CD1c-positive myeloid dendritic cell (primary cell): ENCODE measurements around the gene NGFR.

ENCODE experiments used
- DNase-seq: peaks from one replicate; pipeline ENCODE4 v3.0.0-alpha.2; 2016; ENCODE audit errors: extremely low spot score

NGFR gene

DNA sequence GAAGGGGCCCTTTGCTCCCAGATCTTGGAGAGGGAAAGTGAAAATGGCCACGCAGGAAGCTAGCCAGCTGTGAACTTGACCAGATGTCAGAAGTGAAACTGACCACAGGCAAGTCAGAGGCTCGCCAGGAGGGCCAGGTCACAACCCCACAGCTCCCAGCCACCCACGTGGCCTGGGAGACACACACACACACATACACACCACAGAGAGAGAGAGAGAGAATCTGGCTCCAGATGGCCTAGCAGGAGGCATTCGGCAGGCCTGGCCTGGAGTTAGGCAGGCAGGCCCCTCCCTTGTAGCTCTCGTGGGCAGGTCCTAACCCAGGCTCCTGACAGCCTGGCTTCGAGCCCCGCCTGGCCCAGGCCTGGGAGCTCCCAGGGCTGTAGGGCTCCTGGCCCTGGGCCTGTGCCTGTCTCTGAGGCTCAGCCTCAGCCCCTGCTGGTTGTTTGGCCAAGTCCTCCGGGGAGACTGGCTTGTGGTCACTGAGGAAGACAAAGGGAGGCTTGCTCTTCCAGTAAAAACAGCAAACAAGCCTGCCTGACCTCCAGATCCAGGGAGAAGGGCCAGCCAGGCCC is 20.2 kb downstream of the NGFR start:
- peak; percentile 79 for DNase-seq

DNA sequence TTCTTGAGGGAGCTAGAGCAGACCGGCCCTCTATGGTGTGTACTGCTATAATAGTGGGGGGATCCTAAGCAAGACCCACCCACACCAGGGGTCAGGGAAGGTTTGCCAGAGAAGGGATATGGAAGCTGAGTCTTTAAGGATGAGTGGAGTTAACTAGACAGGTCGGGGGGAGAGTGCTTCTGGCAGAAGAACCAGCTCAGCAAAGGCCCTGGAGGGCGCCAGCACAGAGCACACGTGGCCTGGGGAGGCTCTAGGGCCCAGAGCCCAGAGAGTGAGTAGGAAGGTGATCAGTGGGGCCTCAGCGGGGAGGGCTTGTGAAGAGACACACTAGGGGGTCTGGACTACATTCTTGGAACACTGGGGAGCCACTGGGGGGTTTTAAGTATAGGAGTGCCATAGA is 21.1 kb downstream of the NGFR start:
- no peak for DNase-seq

DNA sequence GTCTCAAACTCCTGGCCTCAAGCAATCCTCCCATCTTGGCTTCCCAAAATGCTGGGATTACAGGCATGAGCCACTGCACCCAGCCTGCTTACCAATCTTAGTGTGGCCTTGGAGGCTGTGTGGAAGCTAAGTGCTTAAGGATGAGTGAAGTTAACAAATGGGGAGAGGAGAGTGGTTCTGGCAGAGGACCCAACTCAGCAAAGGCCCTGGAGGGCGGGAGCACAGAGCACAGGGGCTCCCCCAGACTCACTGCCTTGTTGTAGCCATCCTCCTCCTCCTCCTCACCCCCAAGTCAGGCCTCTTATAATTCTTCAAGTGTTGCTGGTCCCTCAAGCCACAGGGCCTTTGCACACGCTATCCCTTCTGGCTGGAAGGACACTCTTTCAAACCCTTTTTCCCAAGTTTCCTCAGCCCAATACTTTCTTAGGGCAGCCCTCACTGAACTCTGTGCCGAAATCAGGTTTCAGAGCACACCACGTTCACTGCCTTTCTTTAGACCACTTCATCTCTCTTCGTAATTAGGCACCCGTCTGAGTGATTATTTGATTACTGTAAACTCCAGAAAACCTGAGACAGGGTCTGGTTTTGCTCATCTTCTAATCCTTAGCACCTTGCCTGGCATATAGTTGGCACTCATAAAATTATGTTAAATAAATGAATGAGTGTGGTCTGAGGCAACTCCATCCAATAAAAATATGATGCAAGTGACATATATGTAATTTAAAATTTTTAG is 23.4 kb downstream of the NGFR start:
- DNase-seq = no peak

DNA sequence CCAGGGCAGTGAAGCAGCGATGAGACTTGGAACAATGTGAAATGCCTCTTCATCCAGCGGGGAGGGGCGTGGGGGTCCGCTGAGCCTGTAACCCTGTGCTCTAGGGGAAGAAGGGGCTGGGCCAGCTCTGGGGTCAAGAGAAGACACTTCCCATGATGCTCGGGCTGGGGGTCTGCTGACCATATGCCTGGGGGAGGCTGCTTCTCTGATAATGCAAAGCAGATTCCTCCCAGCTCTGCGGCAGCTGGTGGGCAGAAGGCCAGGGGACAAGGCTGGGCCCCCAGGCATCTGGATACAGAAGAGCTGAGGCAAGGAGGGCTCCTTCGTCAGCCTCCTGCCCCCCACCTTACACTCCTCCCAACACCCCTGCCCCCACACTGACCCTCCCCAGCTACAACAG is 24.7 kb downstream of the NGFR start:
- no peak for DNase-seq

DNA sequence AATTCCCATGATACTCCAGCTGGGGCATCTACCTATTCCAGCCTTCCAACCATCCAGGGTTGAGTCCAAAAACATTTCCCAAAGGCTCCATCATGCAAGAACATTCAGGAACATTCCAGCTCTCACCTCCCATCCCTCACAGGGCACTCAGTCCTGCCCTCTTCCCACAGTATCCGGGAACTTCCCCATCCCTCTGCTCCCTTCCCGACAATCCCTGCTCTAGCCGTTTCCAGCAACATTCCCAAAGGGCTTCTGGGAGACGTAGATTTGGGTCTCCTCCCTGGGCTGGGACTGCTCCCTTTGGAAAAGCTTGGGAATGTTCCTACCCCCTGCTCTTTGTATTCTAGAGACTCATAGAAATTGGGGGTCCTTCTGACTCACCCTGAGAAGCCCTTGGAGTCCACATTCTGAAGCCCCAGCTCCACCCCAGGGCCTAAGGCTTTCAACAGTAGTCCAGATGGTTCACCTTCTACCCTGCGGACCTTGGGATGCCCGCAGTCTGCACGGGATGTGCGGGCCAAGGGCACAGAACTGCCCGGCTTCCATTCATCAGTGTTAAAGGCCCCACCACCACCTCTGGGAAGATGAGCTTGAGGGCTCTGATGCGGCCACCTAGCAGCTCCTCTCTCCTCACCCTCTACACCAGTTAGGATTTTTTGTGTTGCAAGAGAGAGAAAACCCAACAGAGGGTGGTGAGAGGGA is 25.4 kb downstream of the NGFR start:
- no peak for DNase-seq

DNA sequence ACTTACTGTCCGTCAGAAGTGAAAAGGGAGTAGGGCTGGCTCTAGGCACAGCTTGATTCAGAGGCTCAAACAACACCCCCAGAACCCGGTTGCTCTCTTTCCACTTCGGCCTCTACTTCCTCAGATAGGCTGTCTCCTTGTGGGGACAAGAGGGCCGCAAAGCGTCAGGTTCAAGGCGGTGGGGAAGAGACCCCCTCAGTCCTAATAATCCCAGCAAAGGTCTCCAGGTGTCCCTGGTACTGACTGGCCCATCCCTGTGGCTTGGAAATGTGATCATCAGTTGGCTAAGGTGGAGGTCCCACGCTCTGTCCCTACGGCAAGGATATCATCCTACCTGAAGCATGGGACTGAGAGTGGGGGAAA is 26.0 kb downstream of the NGFR start:
- DNase-seq = no peak

DNA sequence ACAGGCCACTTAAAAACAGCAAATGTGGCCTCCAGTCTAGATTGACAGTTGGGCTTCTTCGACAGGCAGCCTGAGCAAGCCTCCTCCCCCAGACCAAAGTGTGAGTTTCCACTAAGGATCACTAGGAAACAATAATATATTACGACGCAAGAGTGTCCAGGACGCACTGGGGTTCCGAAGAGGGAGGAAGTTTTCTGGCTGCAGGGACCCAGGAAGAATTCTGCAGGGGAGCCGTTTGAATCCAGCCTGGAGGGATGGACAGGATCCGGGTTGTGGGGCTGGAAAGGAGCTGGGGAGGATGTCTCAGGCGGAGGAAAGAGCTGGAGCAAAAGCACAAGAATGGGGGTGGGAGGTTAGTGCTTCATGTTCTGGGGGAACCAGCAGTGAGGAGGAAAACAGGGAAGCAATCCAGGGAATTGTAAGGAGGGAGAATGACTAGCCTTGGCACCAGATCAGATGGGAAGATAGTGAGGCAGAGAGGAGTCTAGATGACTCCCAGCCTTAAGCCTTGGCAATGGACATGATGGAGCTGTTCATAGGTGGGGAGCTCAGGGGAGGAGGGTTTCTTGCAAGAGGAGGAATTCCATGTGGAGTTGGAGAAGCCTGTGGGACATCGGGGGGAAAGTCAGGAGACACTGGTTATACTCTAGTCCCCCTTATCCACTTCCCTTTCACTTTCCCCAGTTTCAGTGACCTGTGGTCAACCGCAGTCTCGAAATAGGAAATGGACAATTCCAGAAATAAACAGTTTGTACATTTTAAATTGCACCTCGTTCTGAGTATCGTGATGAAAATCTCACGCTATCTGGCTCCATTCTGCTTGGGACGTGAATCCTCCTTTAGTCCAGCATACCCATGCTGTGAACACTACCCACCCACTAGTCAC is 26.6 kb downstream of the NGFR start:
- DNase-seq = peak; percentile 40

DNA sequence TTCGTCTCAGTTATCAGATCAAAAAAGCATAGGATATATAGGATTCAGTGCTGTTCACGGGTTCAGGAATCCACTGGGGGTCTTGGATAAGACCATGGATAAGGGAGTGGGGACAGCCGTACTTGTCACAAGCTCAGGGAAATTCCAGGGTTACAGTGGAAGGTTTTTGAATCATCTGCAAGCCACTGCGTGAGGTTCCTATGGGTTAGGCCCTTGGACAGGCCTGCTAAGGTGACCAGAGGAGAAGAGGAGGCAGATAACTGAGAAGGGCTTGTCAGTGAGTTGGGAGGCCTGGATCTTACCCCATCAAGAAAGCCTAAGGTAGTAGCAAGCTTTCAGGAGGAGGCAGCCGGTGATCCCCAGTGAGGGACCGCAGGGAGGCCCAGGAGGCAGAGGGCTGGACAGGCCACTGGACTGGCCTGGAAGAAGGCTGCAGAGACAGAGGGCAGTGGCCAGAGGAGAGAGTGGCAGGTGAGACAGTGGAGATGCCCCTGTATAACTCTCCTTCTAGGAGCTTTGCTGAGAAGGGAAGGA is 27.3 kb downstream of the NGFR start:
- no peak for DNase-seq

DNA sequence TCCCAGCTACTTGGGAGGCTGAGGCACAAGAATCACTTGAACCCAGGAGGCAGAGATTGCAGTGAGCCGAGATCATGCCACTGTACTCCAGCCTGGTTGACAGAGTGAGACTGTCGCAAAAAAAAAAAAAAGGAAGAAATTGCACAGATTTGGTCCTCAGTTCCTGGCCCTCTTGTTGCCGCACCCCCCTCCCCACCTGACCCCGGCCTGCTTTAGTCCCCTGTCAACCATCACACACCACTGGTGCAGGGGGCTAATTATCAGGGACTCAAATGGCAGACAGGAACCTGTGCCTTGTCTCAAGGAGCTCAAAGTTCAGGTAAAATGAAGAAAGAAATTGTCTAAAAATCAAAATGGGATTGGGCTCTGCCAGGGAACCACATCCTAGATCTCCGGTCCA is 28.1 kb downstream of the NGFR start:
- no peak for DNase-seq

DNA sequence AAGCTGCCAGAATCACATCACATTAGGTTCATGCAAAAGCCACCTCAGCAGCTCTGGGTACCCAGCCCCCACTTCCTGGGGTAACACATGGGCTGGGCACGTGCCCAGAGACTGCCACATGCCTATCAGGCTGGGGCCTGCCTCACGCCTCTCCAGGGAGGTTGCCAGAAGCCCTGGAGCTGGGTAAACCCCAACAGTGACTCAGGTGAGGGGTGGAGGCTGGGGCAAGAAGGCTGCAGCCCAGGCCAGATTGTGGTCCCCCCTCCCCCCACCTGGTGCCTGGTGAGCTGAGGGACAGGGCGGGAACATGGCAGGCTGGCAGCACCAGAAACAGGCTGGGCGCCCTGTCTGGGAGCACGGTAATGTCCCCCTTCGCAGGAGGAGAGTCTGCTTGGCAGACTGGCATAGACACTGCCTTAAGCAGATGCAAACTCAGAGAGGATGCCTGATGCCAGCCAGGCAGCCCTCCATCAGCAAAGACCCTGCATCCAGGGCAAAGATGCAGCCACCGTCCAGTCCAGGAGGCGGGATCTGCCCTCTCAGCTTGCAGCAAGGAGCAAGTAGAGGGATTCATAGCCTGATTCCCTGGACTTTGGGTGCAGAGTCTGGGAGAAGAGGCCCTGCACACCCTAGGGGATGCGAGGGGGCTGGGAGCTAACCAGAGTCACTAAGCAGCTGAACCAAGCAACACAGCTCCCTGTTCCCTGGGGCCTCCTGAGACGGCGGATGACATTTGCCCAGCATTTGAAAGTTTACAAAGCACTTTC is 28.8 kb downstream of the NGFR start:
- no peak for DNase-seq

DNA sequence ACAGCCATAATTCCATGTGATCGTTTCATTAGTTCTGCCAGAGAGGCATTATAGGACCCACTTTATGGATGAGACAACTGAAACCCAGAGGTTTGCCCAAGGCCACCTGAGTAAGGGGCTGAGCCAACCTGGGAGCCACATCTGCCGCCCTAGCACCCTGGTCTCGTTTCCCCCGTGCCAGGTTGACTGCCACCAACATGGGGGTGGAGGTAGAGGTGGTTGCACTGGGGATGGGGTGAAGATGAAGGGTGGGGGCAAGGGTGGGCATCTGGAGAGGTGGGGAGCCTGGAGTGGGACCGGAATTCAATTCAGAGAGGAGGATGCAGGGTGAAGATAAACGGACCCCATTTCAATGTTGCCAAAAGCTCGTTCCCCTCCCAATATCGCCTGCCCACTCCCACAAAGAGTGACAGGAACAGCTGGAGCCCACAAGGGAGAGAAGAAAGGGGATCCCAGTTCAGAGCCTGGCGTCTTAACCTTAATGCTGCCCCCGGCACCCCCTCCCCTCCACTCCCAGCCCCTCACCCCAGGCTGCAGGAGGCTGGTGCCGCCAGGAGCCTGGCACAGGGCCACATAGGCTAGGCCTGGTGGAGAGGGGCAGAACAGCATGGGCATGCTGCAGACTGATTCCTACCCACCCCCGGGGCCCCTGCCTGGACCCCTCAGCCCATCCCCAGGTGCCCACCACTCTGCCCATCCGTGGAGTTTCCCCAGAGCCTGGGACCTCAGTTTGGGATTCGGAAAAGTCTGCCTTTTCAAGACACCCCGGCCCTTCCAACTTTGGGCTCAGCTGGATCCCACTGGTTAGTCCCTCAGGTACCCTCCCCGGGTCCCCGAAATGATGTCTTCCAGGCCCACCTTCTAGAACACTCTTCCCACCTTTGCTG is 29.6 kb downstream of the NGFR start:
- no peak for DNase-seq

DNA sequence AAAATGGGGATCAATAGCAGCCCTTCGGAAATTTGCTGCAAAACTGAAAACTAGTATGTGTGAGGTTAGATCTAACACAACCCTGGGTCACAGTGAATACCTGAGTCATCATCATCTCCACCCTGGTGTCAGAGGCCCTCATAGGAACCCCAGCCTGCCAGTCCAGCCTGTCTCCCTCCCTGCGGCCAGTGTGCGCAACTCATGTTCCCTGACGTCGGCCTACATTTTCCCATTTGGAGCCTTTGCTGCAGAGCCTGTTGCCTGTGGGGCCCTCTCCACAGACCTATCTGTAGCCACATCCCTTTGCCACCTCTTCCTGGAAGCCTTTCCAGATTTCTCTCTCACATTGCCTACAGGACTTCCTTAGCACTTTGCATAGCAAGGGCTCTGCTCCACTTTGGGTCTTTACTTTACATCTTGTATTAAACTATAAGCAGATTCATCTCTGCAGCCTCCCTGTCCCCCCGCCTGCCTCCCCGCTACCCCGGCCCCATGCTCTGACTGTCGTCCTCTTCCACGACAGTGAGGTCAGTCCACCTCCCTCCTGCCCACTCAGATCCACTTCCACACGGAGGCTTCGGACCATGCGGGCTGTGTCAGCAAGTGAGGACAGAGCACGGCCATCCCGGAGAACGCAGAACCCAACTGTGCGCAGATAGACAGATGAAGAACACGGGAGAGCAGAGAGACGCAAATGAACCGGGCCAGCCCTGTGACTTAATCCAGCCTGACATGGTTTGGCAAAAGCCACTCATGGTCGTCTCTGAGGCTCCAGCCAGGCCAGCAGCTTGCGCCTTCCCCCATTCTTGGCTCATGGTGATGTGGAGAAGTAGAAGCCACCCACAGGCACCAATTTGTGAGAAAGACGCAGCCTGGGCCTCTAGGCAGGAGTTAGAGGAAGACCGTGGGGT is 31.0 kb downstream of the NGFR start:
- DNase-seq = no peak

DNA sequence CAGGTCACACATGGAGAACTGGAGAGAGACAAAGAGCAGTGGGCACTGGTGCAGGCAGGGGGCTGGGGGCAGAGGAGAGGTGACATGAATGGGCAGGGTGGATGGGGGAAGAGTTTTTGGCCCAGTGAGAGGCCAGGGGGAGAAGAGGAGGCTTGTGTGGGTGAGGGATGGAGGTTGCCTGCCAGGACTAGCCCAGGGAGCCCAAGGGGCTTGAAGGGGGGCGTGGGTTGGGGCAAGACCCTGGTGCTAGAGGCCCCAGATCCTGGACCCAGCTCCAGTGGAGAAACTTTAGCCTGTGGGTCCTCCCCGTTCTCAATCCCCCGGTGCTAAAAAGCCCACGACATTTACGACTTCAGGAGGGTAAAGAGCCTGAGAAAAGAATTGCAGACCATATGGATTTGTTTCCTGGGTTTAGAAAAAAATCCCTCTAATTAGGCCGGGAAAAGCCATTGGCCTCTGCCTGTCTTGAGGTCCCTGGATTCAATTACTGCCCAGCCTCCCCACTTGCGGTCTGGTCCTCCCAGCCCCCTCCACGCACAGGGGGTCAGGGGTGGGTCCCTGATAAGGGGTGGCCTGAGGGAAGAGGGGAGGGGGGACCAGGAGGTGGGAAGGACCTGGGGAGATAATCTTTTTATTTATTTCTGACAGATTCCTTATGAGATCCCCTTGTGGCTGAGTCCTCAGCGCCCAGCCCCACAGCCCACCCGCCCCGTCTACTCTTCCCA is 33.0 kb downstream of the NGFR start:
- no peak for DNase-seq

DNA sequence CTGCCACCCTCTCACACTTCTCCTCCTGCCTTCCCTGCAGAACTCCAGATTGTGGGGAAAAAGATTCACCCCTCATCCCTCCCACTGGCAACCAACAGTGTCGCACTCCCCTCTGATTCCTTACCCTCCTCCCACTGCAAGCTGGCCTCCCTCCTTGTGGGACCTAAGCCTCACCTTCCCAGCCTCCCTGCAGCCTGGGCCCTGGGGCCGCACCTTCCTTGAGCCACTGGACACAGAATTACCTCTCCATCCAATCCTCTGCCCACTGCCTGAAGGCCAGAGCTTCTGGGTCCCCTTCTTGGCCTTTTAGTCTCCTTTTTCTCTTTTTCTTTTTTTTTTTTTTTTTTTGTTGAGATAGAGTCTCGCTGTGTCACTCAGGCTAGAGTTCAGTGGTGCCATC is 33.9 kb downstream of the NGFR start:
- DNase-seq = no peak

DNA sequence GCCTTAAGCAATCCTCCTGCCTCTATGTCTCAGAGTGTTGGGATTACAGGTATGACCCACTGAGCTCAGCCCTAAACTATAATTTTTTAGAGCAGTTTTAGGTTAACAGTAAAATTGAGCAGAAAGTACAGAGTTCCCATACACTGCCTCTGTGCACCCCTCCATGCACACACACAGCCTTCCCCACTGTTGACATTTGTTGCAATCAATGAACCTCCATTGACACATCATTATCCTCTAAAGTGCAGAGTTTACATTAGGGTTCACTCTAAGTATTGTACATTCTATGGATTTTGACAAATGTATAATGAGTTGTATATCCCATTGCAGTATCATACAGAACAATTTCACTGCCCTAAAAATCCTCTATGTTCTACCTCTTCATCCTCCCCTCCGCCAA is 35.0 kb downstream of the NGFR start:
- no peak for DNase-seq

DNA sequence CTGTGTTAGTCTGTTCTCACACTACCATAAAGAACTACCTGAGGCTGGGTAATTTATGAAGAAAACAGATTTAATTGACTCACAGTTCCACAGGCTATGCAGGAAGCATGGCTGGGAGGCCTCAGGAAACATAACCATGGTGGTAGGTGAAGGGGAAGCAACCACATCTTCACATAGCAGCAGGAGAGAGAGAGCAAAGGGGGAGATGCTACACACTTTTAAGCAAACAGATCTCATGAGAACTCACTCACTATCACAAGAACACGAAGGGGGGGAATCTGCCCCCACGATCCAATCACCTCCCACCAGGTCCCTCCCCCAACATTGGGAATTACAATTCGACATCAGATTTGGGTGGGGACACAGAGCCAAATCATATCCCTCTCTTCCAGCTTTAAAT is 48.8 kb downstream of the NGFR start:
- no peak for DNase-seq

DNA sequence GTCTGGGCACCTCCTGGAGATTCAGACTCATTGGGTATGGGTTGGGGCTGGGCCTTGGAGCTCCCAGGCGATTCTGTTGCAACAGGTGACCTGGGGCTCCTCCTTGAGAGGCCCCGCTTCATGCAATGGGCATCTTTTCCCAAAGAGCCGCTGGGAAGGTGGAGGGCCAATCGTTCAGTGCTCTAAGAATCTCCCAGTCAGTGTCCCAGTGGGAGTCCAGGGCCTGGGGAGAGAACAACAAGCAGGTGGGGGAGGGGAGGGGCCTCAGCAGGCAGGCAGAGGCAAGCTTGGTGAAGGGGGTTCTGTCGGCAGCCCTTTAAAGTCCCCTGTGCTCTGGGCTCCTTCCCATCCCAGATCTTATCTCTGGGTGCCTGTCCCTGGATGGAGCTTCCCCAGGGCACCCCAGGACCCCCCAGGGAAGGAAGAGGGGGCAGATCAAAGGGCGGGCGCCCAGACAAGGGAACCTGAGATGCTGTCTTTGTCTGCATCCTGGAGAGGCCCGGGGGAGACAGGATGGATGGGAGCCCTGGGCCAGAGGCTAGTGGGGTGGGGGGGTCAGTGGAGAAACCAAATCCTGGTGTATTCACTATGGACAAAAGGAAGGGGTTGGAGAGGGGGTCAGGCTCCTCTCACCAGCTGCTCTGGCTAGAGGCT is 50.0 kb downstream of the NGFR start:
- no peak for DNase-seq
